Activated CD8-positive, alpha-beta memory T cell treated with anti-CD3 and anti-CD28 coated beads for 36 hours (primary cell): Measurements from ENCODE around the gene IL20. TPM values are rescaled to one million over a fixed set of nuclear protein-coding genes. Genes with fewer than 3 reads are reported as not detected.

Experiments used
- CTCF ChIA-PET: fragments of 350-600 bp; sonication (Branson Sonifier 250); formaldehyde crosslinking; loops from one replicate; lab custom pipeline; 2021; ENCODE audit warnings: antibody characterized with exemption; lab: Charles Lee
- POLR2A ChIA-PET: fragments of 350-600 bp; sonication (Branson Sonifier 250); formaldehyde crosslinking; loops from one replicate; lab custom pipeline; 2021; ENCODE audit warnings: antibody characterized with exemption; lab: Charles Lee
- total RNA-seq, 2 experiments: library from RNA; stranded (reverse); gene quantifications; one replicate each; pipeline ENCODE4 v1.2.3, GENCODE V29; 2021

Gene IL20
- total RNA-seq, 2 experiments from 2014 or later = not detected

DNA sequence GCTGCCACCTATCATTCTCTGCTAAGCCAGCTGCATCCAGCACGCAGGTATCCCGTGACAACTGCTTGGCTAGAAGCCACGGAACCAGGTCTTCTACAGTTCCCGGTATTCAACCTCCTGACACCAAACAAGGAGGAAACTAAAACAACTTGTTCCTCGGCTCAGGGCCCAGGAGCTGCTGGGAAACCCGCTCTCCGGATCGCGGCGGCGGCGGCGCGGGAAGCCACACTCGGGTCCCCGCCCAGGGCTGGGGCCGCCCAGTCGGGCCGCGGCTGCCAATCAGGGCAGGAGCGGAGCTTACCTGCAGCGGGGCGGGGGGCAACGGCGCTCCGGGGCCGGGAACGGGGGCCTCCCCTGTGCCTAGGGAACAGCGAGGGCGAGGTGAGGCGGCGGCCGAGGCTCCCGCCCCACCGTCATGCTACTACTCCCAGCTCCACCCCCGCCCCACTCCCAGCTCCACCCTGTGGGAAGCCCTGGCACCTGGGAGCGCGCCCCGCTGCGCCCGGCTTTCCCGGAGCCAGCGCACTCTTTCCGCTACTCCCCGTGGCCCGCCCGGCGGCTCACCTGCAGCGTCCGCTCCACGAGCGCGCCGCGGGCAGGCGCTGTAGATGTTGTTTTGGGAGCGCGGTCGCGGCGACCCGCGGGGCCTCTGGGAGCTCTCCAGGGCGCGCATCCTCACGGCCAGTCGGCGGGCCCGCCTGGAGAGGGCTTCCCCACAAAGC lies 43.9 kb downstream of the IL20 start:
- CTCF ChIA-PET = interaction anchor here (0.8 to 2.1 kb wide), 15 partner anchors 10 to 245 kb away, joined by 3 to 17 read pairs (median 4); partner anchors contain the start of gene FCMR

GRCh38 chr1:206909883-206910318 lies 44.5 kb downstream of the IL20 start:
- ChIA-PET CTCF (interaction anchor here (0.9 to 2.1 kb wide), 11 partner anchors 9 to 217 kb away, joined by 3 to 17 read pairs (median 4); partner anchors contain the start of gene FCMR), POLR2A (interaction anchor here (0.6 to 1.5 kb wide), 4 partner anchors 10 to 201 kb away, joined by 3 to 7 read pairs (median 5); partner anchors contain the start of gene IL24)

More for the DNA sequence above, 43.9 kb downstream of the IL20 start:
- POLR2A ChIA-PET = interaction anchor here (0.6 to 1.5 kb wide), 5 partner anchors 9 to 201 kb away, joined by 3 to 7 read pairs (median 4); partner anchors contain the start of gene IL24

- CTCF ChIA-PET = interaction anchor here (0.7 to 3.3 kb wide), 27 partner anchors 11 to 301 kb away, joined by 3 to 34 read pairs (median 6); partner anchors contain the start of genes DYRK3, FCMR, IL20 and IL24
- POLR2A ChIA-PET = no interaction called here
Measured at GRCh38 chr1:206911064-206911663, 45.7 kb downstream of the IL20 start.

GRCh38 chr1:206912445-206913095 lies 47.1 kb downstream of the IL20 start:
- POLR2A ChIA-PET = no interaction called here
- CTCF ChIA-PET = interaction anchor here (0.7 to 3.3 kb wide), 38 partner anchors 9 to 303 kb away, joined by 3 to 34 read pairs (median 6); partner anchors contain the start of genes DYRK3, FCMR, IL19 and IL20

GRCh38 chr1:206913766-206914537 lies 48.5 kb downstream of the IL20 start:
- POLR2A ChIA-PET = no interaction called here
- CTCF ChIA-PET = interaction anchor here (1.2 to 3.3 kb wide), 7 partner anchors 8 to 255 kb away, joined by 3 to 34 read pairs (median 19); partner anchors contain the start of genes FCMR and IL20

DNA sequence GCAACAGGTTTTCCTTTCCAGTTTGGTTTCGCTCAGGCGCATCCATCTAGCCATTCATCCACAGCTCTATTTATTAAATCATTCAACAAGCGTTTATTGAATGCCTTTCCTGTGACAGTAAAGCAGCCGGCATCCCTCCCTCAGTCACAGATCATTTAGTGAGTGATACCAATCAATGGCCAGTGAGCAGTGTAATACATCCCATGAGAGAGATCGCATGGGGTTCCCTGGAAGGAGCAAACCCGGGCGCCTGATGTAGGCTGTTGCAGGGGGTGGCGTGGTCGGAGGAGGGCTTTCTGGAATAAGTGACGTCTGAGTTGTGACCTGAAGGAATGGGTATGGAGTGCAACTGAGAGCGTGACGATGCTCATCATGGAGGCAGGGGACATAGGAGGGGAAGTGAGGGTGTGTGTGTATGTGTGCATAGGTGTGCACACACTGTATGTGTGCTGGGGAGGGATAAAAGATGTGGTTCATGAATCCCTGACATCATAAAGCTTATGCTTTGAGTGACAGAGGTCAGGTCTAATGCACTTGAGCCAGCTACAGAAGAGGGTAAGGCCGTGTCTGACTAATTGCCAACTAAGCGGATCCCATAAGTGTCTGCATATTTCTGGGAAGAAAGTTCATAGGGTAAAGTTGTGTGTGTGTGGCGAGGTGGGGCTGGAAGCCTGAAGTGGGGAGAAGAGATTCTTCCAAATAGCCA lies 49.8 kb downstream of the IL20 start:
- ChIA-PET POLR2A (no interaction called here), CTCF (interaction anchor here (0.7 to 2.9 kb wide), 4 partner anchors 15 to 303 kb away, joined by 3 to 8 read pairs (median 3); no protein-coding TSS in a partner anchor)

DNA sequence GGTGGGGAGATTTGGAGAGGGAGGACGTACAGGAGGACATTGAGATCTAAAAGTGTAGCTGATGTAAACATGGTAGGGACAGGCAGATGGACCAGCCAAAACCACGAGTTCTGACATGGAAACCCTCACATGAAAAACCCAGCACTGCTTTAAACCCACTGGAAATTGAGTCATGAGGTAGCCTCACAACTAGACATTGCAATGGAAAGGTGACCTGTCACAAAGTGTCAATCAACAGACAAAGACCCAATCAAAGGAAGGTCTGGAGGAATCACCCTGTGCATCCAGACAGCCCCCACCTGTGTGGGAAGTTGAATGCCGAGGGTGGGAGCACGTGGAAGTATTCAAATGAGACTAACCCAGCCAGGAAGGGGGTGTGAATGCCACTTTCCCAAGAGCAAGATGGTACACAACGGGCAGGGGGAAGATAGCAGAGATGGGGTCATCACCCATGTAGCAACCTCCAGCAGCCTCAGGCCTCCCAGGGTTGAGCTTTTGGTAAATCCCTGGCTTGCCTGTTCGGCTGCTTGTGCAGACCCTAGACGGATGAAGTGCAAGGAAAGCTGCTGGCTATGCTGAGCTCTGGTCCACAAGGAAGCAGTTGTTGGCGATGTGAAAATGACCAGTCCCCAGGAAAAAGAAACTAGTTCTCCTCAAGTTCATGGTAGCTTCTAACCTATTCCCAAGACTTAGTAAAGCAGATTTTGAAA lies 50.7 kb downstream of the IL20 start:
- POLR2A ChIA-PET = no interaction called here
- CTCF ChIA-PET = interaction anchor here (0.6 to 3.3 kb wide), 6 partner anchors 10 to 347 kb away, joined by 3 to 11 read pairs (median 5); no protein-coding TSS in a partner anchor

DNA sequence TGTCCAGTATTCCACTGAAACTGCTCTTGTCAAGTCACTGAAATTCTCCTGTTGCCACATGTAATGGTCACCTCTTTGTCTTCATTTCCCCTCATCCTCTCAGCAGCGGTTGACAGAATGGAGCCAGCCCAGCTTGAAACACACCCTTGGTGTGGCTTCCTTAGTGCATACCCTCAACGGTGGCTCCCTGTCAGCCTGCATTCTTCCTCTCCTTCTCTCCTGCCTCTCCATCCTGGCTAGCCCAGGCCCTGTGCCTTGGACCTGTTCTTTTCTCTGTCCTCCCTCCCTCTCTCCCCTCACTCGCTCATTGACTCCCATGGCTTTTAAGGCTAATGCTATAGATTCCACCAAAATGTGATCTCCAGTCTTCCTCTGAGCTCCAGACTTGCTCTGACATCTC lies 52.7 kb downstream of the IL20 start:
- ChIA-PET POLR2A (interaction anchor here (0.6 kb wide), 1 partner anchor 13 kb away, joined by 3 read pairs; no protein-coding TSS in a partner anchor), CTCF (interaction anchor here (0.6 to 3.3 kb wide), 13 partner anchors 9 to 283 kb away, joined by 3 to 14 read pairs (median 4); partner anchors contain the start of genes C4BPB, DYRK3 and IL20)

Other genes starting within 250 kb of the IL20 start
- gene DYRK3, start 230.1 kb upstream of the IL20 start, total RNA-seq = 10 to 100 TPM; 12.7 to 14.4 TPM
- 10 to 100 TPM; 86.9 to 87.3 TPM for gene MAPKAPK2, start 180.7 kb upstream of the IL20 start, total RNA-seq
- not detected for gene IL19, start 94.8 kb upstream of the IL20 start, total RNA-seq
- 1 to 10 TPM; 6.2 to 6.4 TPM for gene IL10, start 93.1 kb upstream of the IL20 start, total RNA-seq
- 1 to 10 TPM; 1.3 to 2.2 TPM for gene IL24, start 31.8 kb downstream of the IL20 start, total RNA-seq
- 10 to 100 TPM; 53.1 to 56.4 TPM for gene FCMR, start 56.3 kb downstream of the IL20 start, total RNA-seq
- 1 to 10 TPM in 1 of 2 experiments, under 1 TPM in 1; 0.31 to 1.0 TPM for gene PIGR, start 80.8 kb downstream of the IL20 start, total RNA-seq
- gene FCAMR, start 104.8 kb downstream of the IL20 start, total RNA-seq = not detected
- gene C1orf116, start 167.1 kb downstream of the IL20 start, total RNA-seq = not detected
- gene YOD1, start 185.6 kb downstream of the IL20 start, total RNA-seq = 1 to 10 TPM; 9.0 to 9.3 TPM
- 1 to 10 TPM; 3.4 to 3.6 TPM for gene PFKFB2, start 187.7 kb downstream of the IL20 start, total RNA-seq
- gene C4BPB, start 223.2 kb downstream of the IL20 start, total RNA-seq = under 1 TPM in 1 of 2 experiments, not detected in 1; 0.65 TPM
- gene C4BPA, start 238.6 kb downstream of the IL20 start, total RNA-seq = not detected